ENCODE data around the gene CFD. TPM values are rescaled to one million over a fixed set of nuclear protein-coding genes. Genes with fewer than 3 reads are reported as not detected.

Gene CFD
- total RNA-seq, 1 experiment from 2014 or later, result 8.0 TPM

DNA sequence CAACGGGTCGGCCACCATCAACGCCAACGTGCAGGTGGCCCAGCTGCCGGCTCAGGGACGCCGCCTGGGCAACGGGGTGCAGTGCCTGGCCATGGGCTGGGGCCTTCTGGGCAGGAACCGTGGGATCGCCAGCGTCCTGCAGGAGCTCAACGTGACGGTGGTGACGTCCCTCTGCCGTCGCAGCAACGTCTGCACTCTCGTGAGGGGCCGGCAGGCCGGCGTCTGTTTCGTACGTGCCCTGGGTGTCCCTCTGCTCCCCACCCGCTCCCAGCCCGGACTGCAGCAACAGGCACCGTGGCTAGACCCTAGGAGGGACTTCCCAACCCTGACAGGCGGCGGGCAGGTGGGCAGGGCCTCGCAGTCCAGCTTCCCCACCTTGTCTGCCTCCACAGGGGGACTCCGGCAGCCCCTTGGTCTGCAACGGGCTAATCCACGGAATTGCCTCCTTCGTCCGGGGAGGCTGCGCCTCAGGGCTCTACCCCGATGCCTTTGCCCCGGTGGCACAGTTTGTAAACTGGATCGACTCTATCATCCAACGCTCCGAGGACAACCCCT lies 3.8 kb upstream of the CFD start:
- intact Hi-C loops (cut with micrococcal nuclease; ENCODE audit: unreplicated experiment), result loop anchor here (2.0 to 10.0 kb wide), 3 partner anchors 61 to 129 kb away; partner anchors contain the start of genes KISS1R and WDR18

DNA sequence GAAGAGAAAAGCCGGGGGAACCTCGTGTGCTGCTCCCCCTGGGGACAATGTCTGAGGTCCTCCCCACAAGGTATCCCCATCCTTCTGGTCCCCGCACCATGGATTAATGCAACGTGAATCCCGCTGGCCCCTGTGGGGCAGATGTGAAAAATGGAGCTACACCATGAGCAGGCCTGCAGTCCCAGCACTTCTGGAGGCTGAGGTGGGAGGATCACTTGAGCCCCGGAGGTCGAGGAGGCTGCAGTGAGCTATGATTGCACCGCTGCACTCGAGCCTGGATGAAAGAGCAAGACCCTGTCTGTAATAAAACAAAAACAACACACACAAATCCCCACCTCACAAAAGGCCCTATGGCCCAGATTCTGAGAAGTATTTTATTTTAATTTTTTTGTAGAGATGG lies 1.2 kb upstream of the CFD start:
- Histone ChIP-seq H4K20me1 (ENCODE audit: insufficient read depth) (no peaks in the 10 kb centered on the region), H3K27me3 (ENCODE audit: insufficient read depth, low read depth) (no peaks in the 10 kb centered on the region), H3F3A (ENCODE audit: insufficient read depth, low read depth) (peaks cover 27% of the 10 kb centered on the region), H3K27ac (no peak overlapping the region), H3K9me2 (ENCODE audit: insufficient read depth) (no peaks in the 10 kb centered on the region), H2AFZ (no peak overlapping the region), H3K79me2 (ENCODE audit: low read depth) (no peaks in the 10 kb centered on the region), H3K36me3 (ENCODE audit: low read depth) (no peaks in the 10 kb centered on the region), H3K4me3 (no peak overlapping the region), H3K9me3 (ENCODE audit: insufficient read depth, low read depth) (no peaks in the 10 kb centered on the region), H3K4me1 (replicated peaks; ENCODE audit: insufficient read depth) (peaks cover 12% of the 10 kb centered on the region), H3K4me2 (no peak overlapping the region)
- BruUV-seq (replicated peaks), result no TSS peak
- no peak for DNase-seq
- ChIA-PET CTCF (interaction anchor here (0.7 kb wide), 1 partner anchor 304 kb away, joined by 5 read pairs; no protein-coding TSS in a partner anchor), POLR2A (ENCODE audit: unreplicated experiment) (no interaction called here)
- TF ChIP-seq EZH2 (IDR thresholded peaks at IDR 0.05; ENCODE audit: low read depth), result no peak
- no peak for TF ChIP-seq CTCF (conservative IDR thresholded peaks at IDR 0.05)
- intact Hi-C loops (cut with micrococcal nuclease; ENCODE audit: unreplicated experiment), result loop anchor here (10.0 kb wide), 1 partner anchor 127 kb away; the partner anchor contains the start of gene WDR18

More for the DNA sequence above, 3.8 kb upstream of the CFD start:
- no peak for DNase-seq
- CTCF ChIA-PET, result interaction anchor here (0.6 kb wide), 1 partner anchor 95 kb away, joined by 4 read pairs; no protein-coding TSS in a partner anchor
- H4K20me1 ChIP-seq (ENCODE audit: insufficient read depth), result no peaks in the 10 kb centered on the region
- no TSS peak for BruUV-seq (replicated peaks)
- TF ChIP-seq EZH2 (IDR thresholded peaks at IDR 0.05; ENCODE audit: low read depth) (no peak), CTCF (conservative IDR thresholded peaks at IDR 0.05) (no peak)
- no peak overlapping the region for H3K4me2 ChIP-seq
- POLR2A ChIA-PET (ENCODE audit: unreplicated experiment), result no interaction called here
- H3K79me2 ChIP-seq (ENCODE audit: low read depth), result no peaks in the 10 kb centered on the region
- no peaks in the 10 kb centered on the region for H3K27me3 ChIP-seq (ENCODE audit: insufficient read depth, low read depth)
- no peaks in the 10 kb centered on the region for H3K36me3 ChIP-seq (ENCODE audit: low read depth)
- no peak overlapping the region for H3K27ac ChIP-seq
- H3K4me3 ChIP-seq, result no peak overlapping the region
- H3K9me2 ChIP-seq (ENCODE audit: insufficient read depth), result no peaks in the 10 kb centered on the region
- H3K9me3 ChIP-seq (ENCODE audit: insufficient read depth, low read depth), result no peaks in the 10 kb centered on the region
- peaks cover 14% of the 10 kb centered on the region for H3K4me1 ChIP-seq (replicated peaks; ENCODE audit: insufficient read depth)
- H2AFZ ChIP-seq, result no peak overlapping the region
- H3F3A ChIP-seq (ENCODE audit: insufficient read depth, low read depth), result peaks cover 32% of the 10 kb centered on the region

- CTCF ChIA-PET, result no interaction called here
- Histone ChIP-seq H3K4me3 (no peak overlapping the region), H2AFZ (no peak overlapping the region)
Observed at GRCh38 chr19:861141-861755, 1.8 kb downstream of the CFD start.

More at GRCh38 chr19:861141-861755, 1.8 kb downstream of the CFD start:
- Histone ChIP-seq H3K27ac (no peak overlapping the region), H3K9me3 (ENCODE audit: insufficient read depth, low read depth) (no peaks in the 10 kb centered on the region), H3K9me2 (ENCODE audit: insufficient read depth) (no peaks in the 10 kb centered on the region), H4K20me1 (ENCODE audit: insufficient read depth) (no peaks in the 10 kb centered on the region), H3K4me1 (replicated peaks; ENCODE audit: insufficient read depth) (peaks cover 12% of the 10 kb centered on the region), H3K27me3 (ENCODE audit: insufficient read depth, low read depth) (no peaks in the 10 kb centered on the region), H3K79me2 (ENCODE audit: low read depth) (no peaks in the 10 kb centered on the region), H3F3A (ENCODE audit: insufficient read depth, low read depth) (peaks cover 44% of the 10 kb centered on the region), H3K4me2 (no peak overlapping the region), H3K36me3 (ENCODE audit: low read depth) (no peaks in the 10 kb centered on the region)
- BruUV-seq (replicated peaks), result no TSS peak
- POLR2A ChIA-PET (ENCODE audit: unreplicated experiment), result no interaction called here
- DNase-seq, result no peak
- intact Hi-C loops (cut with micrococcal nuclease; ENCODE audit: unreplicated experiment), result no loop called here
- TF ChIP-seq EZH2 (IDR thresholded peaks at IDR 0.05; ENCODE audit: low read depth) (no peak), CTCF (conservative IDR thresholded peaks at IDR 0.05) (no peak)
